Stimulated activated CD4-positive, alpha-beta T cell treated with anti-CD3 and anti-CD28 coated beads, Interleukin-15, amount 100 ng/mL, for 48 hours (primary cell): Measurements from ENCODE around the gene DKK2.

Source experiments
- DNase-seq, 2 donors: peaks; one replicate each; pipeline ENCODE4 v3.0.0-alpha.2; 2020; ENCODE audit warnings: low read depth in 2 of 2

DKK2 gene, protein sequence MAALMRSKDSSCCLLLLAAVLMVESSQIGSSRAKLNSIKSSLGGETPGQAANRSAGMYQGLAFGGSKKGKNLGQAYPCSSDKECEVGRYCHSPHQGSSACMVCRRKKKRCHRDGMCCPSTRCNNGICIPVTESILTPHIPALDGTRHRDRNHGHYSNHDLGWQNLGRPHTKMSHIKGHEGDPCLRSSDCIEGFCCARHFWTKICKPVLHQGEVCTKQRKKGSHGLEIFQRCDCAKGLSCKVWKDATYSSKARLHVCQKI

GRCh38 chr4:107035819-107036583, at the start of gene DKK2:
Gene DKK2 (minus strand): TSS chr4:107036313. CDS start chr4:107035591, 722 bp downstream.
- no peak for DNase-seq

DNA sequence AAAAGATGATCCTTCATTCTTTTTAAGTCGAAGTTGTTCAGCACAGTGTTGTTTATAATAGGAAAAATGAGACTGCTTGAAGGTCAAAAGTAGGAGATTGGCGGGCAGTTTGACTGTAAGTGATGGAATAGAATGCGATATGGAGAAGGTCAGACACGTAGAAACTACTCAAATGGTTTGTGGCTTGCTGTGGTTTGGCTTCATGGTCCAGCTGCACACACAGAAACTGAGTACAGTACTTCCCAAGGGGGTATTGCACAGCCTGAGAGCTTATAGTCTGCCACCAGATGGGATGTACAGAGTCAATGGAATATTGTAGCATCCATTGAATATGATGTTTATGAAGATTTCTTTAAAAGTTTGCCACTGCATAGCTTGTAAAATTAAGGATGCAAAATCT, 41.1 kb upstream of the DKK2 start:
- no peak for DNase-seq

GRCh38 chr4:107072836-107073736, 37.0 kb upstream of the DKK2 start:
- no peak for DNase-seq

DNA sequence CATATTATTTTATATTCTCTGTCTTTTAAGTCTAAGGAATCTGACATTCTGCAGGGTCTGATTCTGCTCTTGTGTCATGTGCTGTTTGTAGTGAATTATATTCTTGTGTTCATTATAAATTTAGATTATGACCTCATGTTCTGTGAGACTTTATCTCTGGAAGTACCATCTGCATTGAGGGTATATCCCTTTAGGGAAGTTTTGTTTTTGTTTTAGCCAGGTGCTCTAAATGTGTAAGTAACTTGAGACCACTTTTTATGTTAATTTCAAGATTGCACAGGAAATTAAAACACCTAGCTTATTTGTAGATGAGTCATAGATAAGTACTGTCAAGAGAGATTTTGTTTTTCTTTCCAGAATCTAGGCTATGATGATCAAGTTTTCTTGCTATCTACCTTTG, 35.0 kb upstream of the DKK2 start:
- no peak for DNase-seq

- no peak for DNase-seq
Observed at GRCh38 chr4:107069049-107069448, 32.9 kb upstream of the DKK2 start.

DNA sequence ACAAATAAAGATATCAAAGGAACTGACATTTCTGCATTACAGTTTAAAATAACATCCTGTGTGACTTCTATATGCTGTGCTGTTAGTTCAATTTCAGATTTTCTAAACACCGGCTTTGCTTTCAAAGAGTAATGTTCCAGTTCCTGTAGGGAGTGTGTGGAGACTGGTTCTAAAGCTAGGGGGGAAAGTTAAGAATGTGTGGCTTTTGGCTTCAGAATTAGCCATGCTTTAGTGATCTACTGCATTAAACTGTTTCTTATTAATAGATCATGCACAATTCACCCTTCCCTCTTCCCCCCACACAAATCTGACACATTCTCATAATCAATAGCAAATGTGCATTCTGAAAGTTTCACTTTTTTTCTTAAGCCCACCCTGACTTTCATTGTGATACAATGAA, 32.0 kb upstream of the DKK2 start:
- DNase-seq: no peak

GRCh38 chr4:107066621-107067020, 30.5 kb upstream of the DKK2 start:
- DNase-seq: no peak

- no peak for DNase-seq
Observed at GRCh38 chr4:107065201-107065600, 29.1 kb upstream of the DKK2 start.

DNA sequence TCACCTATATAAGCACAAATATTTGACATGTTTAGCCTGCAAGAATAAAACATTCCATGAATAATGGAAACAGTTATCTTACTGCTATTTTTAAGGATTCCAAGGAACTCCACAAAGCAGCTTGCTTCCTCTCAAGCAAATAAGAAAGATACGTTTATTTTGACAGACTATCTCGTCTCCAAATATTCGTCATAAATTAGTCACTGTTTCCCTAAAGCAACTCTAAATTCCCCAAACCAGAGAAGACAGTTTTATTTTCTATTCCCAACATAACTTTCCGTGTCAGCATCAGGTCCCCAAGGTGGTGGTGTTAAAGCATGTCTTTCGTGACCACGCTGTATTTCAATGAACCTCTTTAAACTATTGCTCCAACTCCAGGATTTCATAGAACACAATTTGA, 24.3 kb upstream of the DKK2 start:
- DNase-seq: no peak

DNA sequence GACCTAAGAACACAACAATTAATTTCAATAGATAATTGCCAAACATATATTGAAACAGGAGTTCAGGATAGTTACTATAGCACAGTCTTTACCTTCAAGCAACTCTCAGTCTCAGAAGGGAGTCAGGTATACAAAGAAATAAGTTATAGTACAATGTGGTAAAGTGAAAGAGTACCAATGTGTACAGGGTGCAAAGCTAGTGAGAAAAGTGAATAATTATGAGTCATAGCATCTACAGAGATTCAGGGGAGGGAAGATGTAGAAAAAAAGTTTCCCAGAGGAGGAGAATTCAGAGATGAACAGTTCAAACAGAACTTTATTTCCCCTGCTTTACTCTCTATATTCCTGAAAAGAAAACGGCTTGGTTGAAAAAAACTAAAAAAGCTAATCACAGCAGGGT, 22.7 kb upstream of the DKK2 start:
- DNase-seq: no peak

DNA sequence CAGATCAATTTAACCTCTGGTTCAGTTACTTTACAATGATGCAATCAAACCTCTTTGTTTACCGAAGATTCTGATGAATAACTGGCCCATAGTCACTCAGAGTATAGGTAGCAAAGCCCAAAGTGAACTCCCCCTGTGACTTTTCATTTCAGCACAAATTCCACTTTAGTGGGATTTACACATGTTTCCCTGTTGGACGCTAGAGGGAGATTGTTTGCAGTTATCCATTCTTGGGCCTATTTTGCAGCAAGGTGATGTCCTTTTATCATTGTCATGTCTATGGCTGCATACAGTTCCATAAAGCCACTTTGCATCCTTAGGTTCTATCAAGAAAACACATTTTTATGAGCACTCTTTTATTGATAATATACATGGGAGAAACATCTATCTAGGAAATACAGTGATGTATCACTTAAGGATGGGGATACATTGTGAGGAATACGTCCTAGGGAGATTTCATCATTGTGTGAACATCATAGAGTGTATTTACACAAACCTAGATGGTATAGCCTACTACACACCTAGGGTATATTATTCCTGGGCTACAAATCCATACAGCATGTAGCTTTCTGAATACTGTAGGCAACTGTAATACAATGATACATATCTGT, 14.5 kb upstream of the DKK2 start:
- DNase-seq: no peak

- DNase-seq: no peak
Observed at GRCh38 chr4:107046261-107046660, 10.1 kb upstream of the DKK2 start.

- no peak for DNase-seq
Observed at GRCh38 chr4:107044170-107044569, 8.1 kb upstream of the DKK2 start.

- no peak for DNase-seq
Observed at GRCh38 chr4:107037199-107037584, 1.1 kb upstream of the DKK2 start.

DNA sequence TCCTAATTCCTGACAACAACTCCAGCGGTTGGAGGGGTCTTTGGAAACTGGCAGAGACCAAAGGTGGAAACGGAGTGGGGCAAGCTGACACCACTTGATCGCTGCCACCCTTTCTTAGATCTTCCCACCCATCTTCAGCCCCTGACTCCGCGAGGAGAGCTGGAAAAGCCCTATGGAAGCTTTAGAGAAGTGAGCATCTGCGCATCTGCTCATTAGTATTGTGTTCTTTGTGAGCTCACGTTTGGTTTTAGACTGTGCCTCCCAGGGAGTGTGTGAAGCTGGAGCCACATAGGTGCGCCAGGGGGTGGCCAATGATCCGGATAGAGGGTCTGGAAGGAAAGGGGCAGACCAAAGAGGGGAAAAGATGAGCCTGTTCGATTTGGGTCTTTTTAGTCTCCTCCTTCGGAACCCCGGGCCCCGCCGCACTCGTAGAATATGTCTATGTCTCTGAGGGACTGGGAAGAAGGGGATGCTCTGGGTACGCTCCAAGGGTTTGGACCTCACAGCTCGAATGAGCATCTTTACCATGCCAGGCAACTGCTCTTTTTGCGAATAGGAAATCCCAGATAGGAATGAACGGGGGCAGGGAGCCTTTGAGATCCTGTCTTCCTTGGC, 578 bp upstream of the DKK2 start:
- DNase-seq: no peak

- no peak for DNase-seq
Observed at GRCh38 chr4:107034996-107035818, 906 bp downstream of the DKK2 start.

- DNase-seq: no peak
Observed at GRCh38 chr4:107034091-107034995, 1.8 kb downstream of the DKK2 start.

DNA sequence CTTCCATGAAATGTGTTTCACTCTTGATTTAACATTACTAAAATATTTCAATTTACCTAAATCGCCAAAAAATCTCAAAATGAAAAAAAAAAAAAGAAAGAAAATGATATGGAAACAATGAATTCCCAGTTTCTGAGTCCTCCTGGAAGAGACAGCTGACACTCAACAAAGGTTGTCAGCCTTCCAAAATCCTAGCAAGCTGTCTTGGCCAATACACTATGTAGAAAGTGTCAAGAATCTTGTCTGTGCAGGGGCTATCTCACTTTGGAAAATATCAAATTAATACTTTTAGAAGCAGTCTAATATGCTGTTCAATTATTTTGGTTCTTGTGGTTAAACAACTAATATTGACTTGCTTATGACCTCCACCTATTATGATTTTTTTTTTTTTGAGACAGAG, 8.7 kb downstream of the DKK2 start:
- no peak for DNase-seq

- DNase-seq: no peak
Observed at GRCh38 chr4:107018344-107018735, 17.8 kb downstream of the DKK2 start.
